HepG2 (cell line): ENCODE measurements around the gene PALMD. TPM values are rescaled to one million over a fixed set of nuclear protein-coding genes. Genes with fewer than 3 reads are reported as not detected.
A peak's percentile ranks its signal among the peaks of the same experiment; 100 is the strongest.

Experiments used
- ATAC-seq: fragments of 200-7000 bp; cut with Tn5 transposase; 3 replicates; pipeline ENCODE4 v1.9.1; 2020; ENCODE audit warnings: mild to moderate bottlenecking, moderate library complexity
- BruUV-seq: library from RNA; stranded (reverse); fragments of 400-500 nt; replicated peaks from 2 replicates; lab custom pipeline; 2021; lab: Mats Ljungman, UMichigan
- CTCF ChIA-PET: fragments of 300-600 bp; formaldehyde crosslinking; extraction: SDS; loops from one replicate; lab custom pipeline; 2021; ENCODE audit warnings: low total read pairs, inconsistent platforms, low intra/inter-chr PET ratio; lab: Yijun Ruan, JAX
- POLR2A ChIA-PET: fragments of 350-600 bp; sonication (Branson Sonifier 250); formaldehyde crosslinking; loops from one replicate; lab custom pipeline; 2020; ENCODE audit warnings: antibody characterized with exemption, inconsistent platforms; lab: Yijun Ruan, JAX
- DNase-seq: peaks from one replicate; pipeline ENCODE4 v3.0.0-alpha.2; 2015; ENCODE audit warnings: low spot score
- FAIRE-seq: peaks from 3 replicates; lab custom pipeline; 2011; peaks lifted over from hg19 to GRCh38; lab: Jason Lieb, UNC
- H2AFZ ChIP-seq: one replicate; pipeline ENCODE4 v1.6.1; 2011; ENCODE audit warnings: low read length, inconsistent platforms
- H3K27ac ChIP-seq: fragments of 300-600 bp; 3 replicates; pipeline ENCODE4 v1.8.0; 2011; ENCODE audit warnings: mixed run types, mild to moderate bottlenecking, mixed read lengths, low read length, inconsistent platforms; ENCODE audit not compliant: insufficient read depth; ENCODE audit errors: extremely low read length
- H3K27me3 ChIP-seq, 2 experiments: fragments of 200-600 bp in 1 of 2; 2 replicates in 1 of 2; 3 replicates in 1 of 2; pipeline versions ENCODE4 v1.6.0 to v1.8.0; 2011; ENCODE audit warnings: low read length in 2 of 2, mild to moderate bottlenecking in 2 of 2, moderate library complexity in 2 of 2, inconsistent platforms in 1 of 2; ENCODE audit not compliant: insufficient read depth in 2 of 2, control insufficient read depth in 1 of 2
- H3K36me3 ChIP-seq, 2 experiments: fragments of 200-600 bp in 1 of 2; replicated peaks in 1 of 2; 2 replicates in 1 of 2; 3 replicates in 1 of 2; pipeline versions ENCODE4 v1.5.1 to v1.8.0; 2011; ENCODE audit warnings: low read length in 2 of 2, inconsistent platforms in 1 of 2; ENCODE audit not compliant: insufficient read depth in 2 of 2, control insufficient read depth in 1 of 2
- H3K4me1 ChIP-seq: 2 replicates; pipeline ENCODE4 v1.5.1; 2012; ENCODE audit warnings: low read length, inconsistent platforms; ENCODE audit not compliant: insufficient read depth
- H3K4me2 ChIP-seq: 2 replicates; pipeline ENCODE4 v1.6.0; 2011; ENCODE audit warnings: low read depth, low read length, inconsistent platforms
- H3K4me3 ChIP-seq, 3 experiments: fragments of 200-600 bp in 1 of 3; sonication (generic), shearing (Covaris generic) in 1 of 3; replicated peaks in 1 of 3; 2 replicates each; pipeline ENCODE4 v1.5.1; 2011 to 2016; ENCODE audit warnings: low read length in 3 of 3, inconsistent platforms in 2 of 3, low read depth in 2 of 3, mild to moderate bottlenecking in 2 of 3, control low read depth in 1 of 3, mixed read lengths in 1 of 3; ENCODE audit not compliant: insufficient read depth in 1 of 3
- H3K79me2 ChIP-seq: one replicate; pipeline ENCODE4 v1.6.1; 2011; ENCODE audit warnings: low read length, inconsistent platforms; ENCODE audit not compliant: insufficient read depth
- H3K9ac ChIP-seq: 2 replicates; pipeline ENCODE4 v1.6.0; 2011; ENCODE audit warnings: mild to moderate bottlenecking, low read depth, low read length, inconsistent platforms; ENCODE audit not compliant: insufficient read depth
- H3K9me3 ChIP-seq: 2 replicates; pipeline ENCODE4 v1.5.1; 2012; ENCODE audit warnings: mild to moderate bottlenecking, low read length
- H4K20me1 ChIP-seq: 2 replicates; pipeline ENCODE4 v1.6.0; 2011; ENCODE audit warnings: inconsistent platforms, mild to moderate bottlenecking, low read length, moderate library complexity; ENCODE audit not compliant: insufficient read depth
- ATF4 ChIP-seq, 2 experiments: fragments of 450-650 bp in 1 of 2; sonication (generic) in 1 of 2; formaldehyde crosslinking; IDR thresholded peaks; 2 replicates each; pipeline versions ENCODE4 v1.5.0 to v1.8.0; 2020 to 2022; ENCODE audit warnings: mild to moderate bottlenecking in 1 of 2, missing genetic modification reagents in 1 of 2
- HMGA1 ChIP-seq: sonication (generic); formaldehyde crosslinking; conservative IDR thresholded peaks from 2 replicates; pipeline ENCODE4 v1.4.0; 2020; ENCODE audit warnings: missing genetic modification reagents
- IKZF5 ChIP-seq: IDR thresholded peaks from 2 replicates; pipeline ENCODE4 v1.6.1; 2018; ENCODE audit warnings: missing genetic modification reagents, mild to moderate bottlenecking, missing compliant biosample characterization
- MXD3 ChIP-seq: IDR thresholded peaks from 2 replicates; pipeline ENCODE4 v1.6.1; 2016; ENCODE audit warnings: mild to moderate bottlenecking, missing biosample characterization, missing genetic modification reagents
- PITX1 ChIP-seq: sonication (generic); formaldehyde crosslinking; IDR thresholded peaks from 2 replicates; pipeline ENCODE4 v1.5.1; 2020; ENCODE audit warnings: mild to moderate bottlenecking, missing genetic modification reagents
- WGBS: methylation state at CpG from one replicate; pipeline ENCODE4 v1.1.6; 2017; ENCODE audit warnings: low lambda C conversion rate; 5-methylcytosine and 5-hydroxymethylcytosine counted together
- in situ Hi-C: cut with HindIII; loops from 2 replicates; pipeline ENCODE4 v1.10.0; 2017; ENCODE audit warnings: low pct_unique_long_range_greater_than_20kb; ENCODE audit not compliant: extremely low pct_ligation_motif_present
- intact Hi-C: fragments of 100-400 bp; cut with micrococcal nuclease; formaldehyde crosslinking; loops from one replicate; pipeline ENCODE4 v1.10.0; 2022; ENCODE audit not compliant: unreplicated experiment
- polyA plus RNA-seq, 8 experiments: library from polyadenylated mRNA; depleted of rRNA in 3 of 8; stranded (reverse) in 7 of 8; unstranded in 1 of 8; fragments of >200 nt; fragmentation: Illumina TruSeq in 4 of 8; extraction: Trizol in 4 of 8; gene quantifications; 2 replicates each; pipeline versions ENCODE4 v1.2.1 to v1.2.3, GENCODE V29; 2011 to 2016; ENCODE audit warnings: low read depth in 4 of 8, missing spikeins in 1 of 8, mixed read lengths in 1 of 8; ENCODE audit not compliant: insufficient read depth in 1 of 8
- total RNA-seq, 5 experiments: library from RNA; depleted of rRNA; stranded (reverse); fragments of >200 nt; fragmentation: Illumina TruSeq; extraction: Trizol; gene quantifications; 2 replicates each; pipeline ENCODE4 v1.2.3, GENCODE V29; 2016; ENCODE audit warnings: low read depth in 1 of 5

PALMD gene
- total and polyA plus RNA-seq, 2 of the 13 experiments (the other 11 are each of a cell fraction or from before 2014, with no cell fraction given), result 5.5 to 31.1 TPM

- Histone ChIP-seq H3K4me2 (peak overlapping the region; percentile 14; the same call in 1 of the 2 replicates), H3K4me3 (no peak overlapping the region), H3K9ac (no peak overlapping the region), H3K9me3 (no peaks in the 10 kb centered on the region), H3K4me1 (peaks cover 43% of the 10 kb centered on the region)
- BruUV-seq, result no TSS peak
- in situ Hi-C loops, result no loop called here
- ATAC-seq (no peak), FAIRE-seq (no peak)
- 88% methylated on average over 2 of the region's 2 CpGs for WGBS
- no peak for TF ChIP-seq ATF4 (CRISPR knock-in tag; IDR thresholded peaks at IDR 0.05)
- TF ChIP-seq, all 625 proteins: peak for 0
- Histone ChIP-seq H3K27ac (no peak overlapping the region), H2AFZ (no peak overlapping the region), H3K27me3 (no peaks in the 10 kb centered on the region; a peak in 1 of 5 replicates), H3K79me2 (peaks cover 29% of the 10 kb centered on the region), H4K20me1 (no peaks in the 10 kb centered on the region; the same call in 1 of the 2 replicates), H3K36me3 (no peaks in the 10 kb centered on the region; a peak in 2 of 5 replicates)
- ChIA-PET POLR2A (no interaction called here), CTCF (no interaction called here)
- intact Hi-C loops, result no loop called here
- DNase-seq, result no peak
These were observed 4.1 kb downstream of the PALMD start for GRCh38 chr1:99650030-99650429.

GRCh38 chr1:99650773-99651437 is 5.0 kb downstream of the PALMD start:
- POLR2A ChIA-PET, result no interaction called here
- H3K9ac ChIP-seq, result no peak overlapping the region
- H3K27me3 ChIP-seq, result no peaks in the 10 kb centered on the region; a peak in 1 of 5 replicates
- in situ Hi-C loops (no loop called here), intact Hi-C loops (no loop called here)
- H3K4me3 ChIP-seq, result no peak overlapping the region
- 75% methylated on average over 3 of the region's 3 CpGs for WGBS
- peaks cover 39% of the 10 kb centered on the region for H3K4me1 ChIP-seq
- BruUV-seq, result no TSS peak
- no peaks in the 10 kb centered on the region; the same call in 1 of the 2 replicates for H4K20me1 ChIP-seq
- ATAC-seq, result no peak
- peaks cover 31% of the 10 kb centered on the region for H3K79me2 ChIP-seq
- no peaks in the 10 kb centered on the region for H3K9me3 ChIP-seq
- DNase-seq, result no peak
- FAIRE-seq, result no peak
- CTCF ChIA-PET, result no interaction called here
- no peak overlapping the region for H3K4me2 ChIP-seq
- no peak overlapping the region for H2AFZ ChIP-seq
- H3K27ac ChIP-seq, result no peak overlapping the region
- no peak for TF ChIP-seq IKZF5 (CRISPR knock-in tag)
- TF ChIP-seq HMGA1, result no peak
- TF ChIP-seq PITX1, result no peak
- TF ChIP-seq MXD3 (CRISPR knock-in tag), result no peak
- H3K36me3 ChIP-seq, result no peaks in the 10 kb centered on the region; a peak in 2 of 5 replicates
